Measurements from ENCODE around the gene HABP4.

Gene HABP4

GRCh38 chr9:96478829-96479371, 28.9 kb downstream of the HABP4 start:
- no peak for DNase-seq (ENCODE audit: low spot score)

- no peak for DNase-seq (ENCODE audit: low spot score)
These were observed 30.8 kb downstream of the HABP4 start for GRCh38 chr9:96480736-96481135.

GRCh38 chr9:96482476-96482875, 32.5 kb downstream of the HABP4 start:
- no peak for DNase-seq (ENCODE audit: low spot score)

- no peak for DNase-seq (ENCODE audit: low spot score)
These were observed 33.2 kb downstream of the HABP4 start for GRCh38 chr9:96483197-96483596.

GRCh38 chr9:96483733-96484390, 33.9 kb downstream of the HABP4 start:
- DNase-seq (ENCODE audit: low spot score) = no peak

- no peak for DNase-seq (ENCODE audit: low spot score)
These were observed 34.6 kb downstream of the HABP4 start for GRCh38 chr9:96484521-96484931.

GRCh38 chr9:96485280-96485679, 35.3 kb downstream of the HABP4 start:
- DNase-seq (ENCODE audit: low spot score) = no peak

- DNase-seq (ENCODE audit: low spot score) = no peak
These were observed 36.5 kb downstream of the HABP4 start for GRCh38 chr9:96486386-96487028.

GRCh38 chr9:96487029-96487396, 37.0 kb downstream of the HABP4 start:
- DNase-seq (ENCODE audit: low spot score) = no peak

GRCh38 chr9:96487949-96488348, 38.0 kb downstream of the HABP4 start:
- DNase-seq (ENCODE audit: low spot score) = no peak

- DNase-seq (ENCODE audit: low spot score) = no peak
These were observed 39.6 kb downstream of the HABP4 start for GRCh38 chr9:96489482-96489979.

GRCh38 chr9:96490534-96491078, 40.6 kb downstream of the HABP4 start:
- no peak for DNase-seq (ENCODE audit: low spot score)

GRCh38 chr9:96491079-96491879, 41.3 kb downstream of the HABP4 start:
- no peak for DNase-seq (ENCODE audit: low spot score)

GRCh38 chr9:96491880-96492525, 42.0 kb downstream of the HABP4 start:
- no peak for DNase-seq (ENCODE audit: low spot score)

- DNase-seq (ENCODE audit: low spot score) = no peak
These were observed 43.1 kb downstream of the HABP4 start for GRCh38 chr9:96492993-96493531.

GRCh38 chr9:96493757-96494156, 43.8 kb downstream of the HABP4 start:
- no peak for DNase-seq (ENCODE audit: low spot score)

- no peak for DNase-seq (ENCODE audit: low spot score)
These were observed 44.3 kb downstream of the HABP4 start for GRCh38 chr9:96494215-96494800.

- DNase-seq (ENCODE audit: low spot score) = no peak
These were observed 45.4 kb downstream of the HABP4 start for GRCh38 chr9:96495341-96495740.

GRCh38 chr9:96496368-96497116, 46.6 kb downstream of the HABP4 start:
- DNase-seq (ENCODE audit: low spot score) = no peak

GRCh38 chr9:96497117-96497399, 47.1 kb downstream of the HABP4 start:
- DNase-seq (ENCODE audit: low spot score) = no peak

- no peak for DNase-seq (ENCODE audit: low spot score)
These were observed 48.8 kb downstream of the HABP4 start for GRCh38 chr9:96498796-96499195.

Measured in LoVo (cell line).